Fibroblast of lung (primary cell): Measurements from ENCODE around the gene CFAP65. TPM values are rescaled to one million over a fixed set of nuclear protein-coding genes. Genes with fewer than 3 reads are reported as not detected.

Experiments
- DNase-seq, 2 donors: peaks; one replicate each; pipeline versions ENCODE4 v3.0.0 to v3.0.0-alpha.2; 2010; ENCODE audit warnings: low read depth in 2 of 2
- H2AFZ ChIP-seq: 2 replicates; pipeline ENCODE4 v1.5.1; 2012; ENCODE audit warnings: low read length, control low read depth, inconsistent platforms
- H3K27ac ChIP-seq: 2 replicates; pipeline ENCODE4 v1.5.1; 2011; ENCODE audit warnings: low read length, control low read depth; ENCODE audit not compliant: insufficient read depth
- H3K27me3 ChIP-seq: 2 replicates; pipeline ENCODE4 v1.5.1; 2011; ENCODE audit warnings: mild to moderate bottlenecking, low read length; ENCODE audit not compliant: control insufficient read depth, insufficient read depth
- H3K36me3 ChIP-seq: 2 replicates; pipeline ENCODE4 v1.5.1; 2011; ENCODE audit warnings: low read length; ENCODE audit not compliant: control insufficient read depth, insufficient read depth
- H3K4me1 ChIP-seq: 2 replicates; pipeline ENCODE4 v1.5.1; 2011; ENCODE audit warnings: low read length; ENCODE audit not compliant: control insufficient read depth, insufficient read depth; ENCODE audit errors: extremely low read depth
- H3K4me2 ChIP-seq: 2 replicates; pipeline ENCODE4 v1.5.1; 2011; ENCODE audit warnings: low read length, control low read depth; ENCODE audit not compliant: insufficient read depth; ENCODE audit errors: extremely low read depth
- H3K4me3 ChIP-seq, 4 experiments: fragments of 200-600 bp in 1 of 4; sonication (generic) in 1 of 4; replicated peaks in 1 of 4; 2 replicates each; pipeline ENCODE4 v1.5.1; 2011 to 2016; ENCODE audit warnings: low read length in 4 of 4, low read depth in 3 of 4, mild to moderate bottlenecking in 3 of 4, control low read depth in 2 of 4, inconsistent platforms in 1 of 4, mixed read lengths in 1 of 4; ENCODE audit not compliant: insufficient read depth in 1 of 4; ENCODE audit errors: control extremely low read depth in 1 of 4
- H3K79me2 ChIP-seq: 2 replicates; pipeline ENCODE4 v1.5.1; 2012; ENCODE audit warnings: mild to moderate bottlenecking, low read length, inconsistent platforms; ENCODE audit not compliant: control insufficient read depth, insufficient read depth
- H3K9ac ChIP-seq: 2 replicates; pipeline ENCODE4 v1.5.1; 2011; ENCODE audit warnings: mild to moderate bottlenecking, low read length, control low read depth; ENCODE audit not compliant: insufficient read depth
- H3K9me3 ChIP-seq: 2 replicates; pipeline ENCODE4 v1.5.1; 2012; ENCODE audit warnings: low read depth, low read length; ENCODE audit not compliant: control insufficient read depth, insufficient read depth
- H4K20me1 ChIP-seq: 2 replicates; pipeline ENCODE4 v1.5.1; 2011; ENCODE audit warnings: low read length; ENCODE audit not compliant: control insufficient read depth, insufficient read depth; ENCODE audit errors: extremely low read depth
- EZH2 ChIP-seq: IDR thresholded peaks from 2 replicates; pipeline ENCODE4 v1.5.1; 2012; ENCODE audit warnings: low read length, control low read depth, mild to moderate bottlenecking; ENCODE audit errors: missing control alignments
- polyA plus RNA-seq, 2 donors: library from polyadenylated mRNA; depleted of rRNA in 1 of 2; stranded (reverse) in 1 of 2; unstranded in 1 of 2; fragments of >200 nt; gene quantifications; 2 replicates each; pipeline ENCODE4 v1.2.1, GENCODE V29; 2011 to 2012; ENCODE audit warnings: missing spikeins in 1 of 2
- total RNA-seq: library from RNA; depleted of rRNA; stranded (reverse); fragments of >200 nt; gene quantifications from 2 replicates; pipeline ENCODE4 v1.2.1, GENCODE V29; 2014
- TF ChIP-seq, protein P1 (sequence below), 2 donors: IDR thresholded peaks in 1 of 2; conservative IDR thresholded peaks in 1 of 2; 1 replicate in 1 of 2; 2 replicates in 1 of 2; pipeline ENCODE4 v1.5.1; 2011 to 2012; ENCODE audit warnings: low read length in 2 of 2, control low read depth in 1 of 2, inconsistent platforms in 1 of 2, low read depth in 1 of 2, mild to moderate bottlenecking in 1 of 2

CFAP65 gene
- total and polyA plus RNA-seq, 2 donors (not counting 1 experiment from before 2014, with no cell fraction given): not detected

DNA sequence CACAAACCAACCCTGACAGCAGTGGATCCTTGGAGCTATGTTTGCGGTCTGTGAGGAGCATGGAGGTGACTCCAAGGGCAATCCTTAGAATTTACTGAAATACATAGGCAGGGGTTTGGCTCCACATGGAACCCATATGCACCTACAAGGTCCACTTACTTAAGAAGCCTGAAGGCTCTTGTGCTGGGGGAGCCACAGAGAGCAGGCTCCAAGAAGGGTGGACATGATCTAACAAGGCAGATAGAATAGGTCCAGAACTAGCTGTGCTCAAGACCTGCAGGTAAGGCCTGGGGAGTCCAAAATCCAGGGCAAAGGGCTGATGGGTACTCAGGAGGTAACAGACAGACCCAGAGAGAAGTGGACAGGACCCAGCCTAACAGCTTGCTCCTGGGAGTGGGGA lies 83.0 kb downstream of the CFAP65 start:
- Histone ChIP-seq H4K20me1 (no peaks in the 10 kb centered on the region), H3K9me3 (no peaks in the 10 kb centered on the region), H3K36me3 (no peaks in the 10 kb centered on the region), H3K4me3 (no peak overlapping the region), H3K4me1 (no peaks in the 10 kb centered on the region), H3K27me3 (peaks cover 54% of the 10 kb centered on the region), H3K9ac (no peak overlapping the region), H3K4me2 (no peak overlapping the region), H2AFZ (no peak overlapping the region), H3K27ac (no peak overlapping the region), H3K79me2 (no peaks in the 10 kb centered on the region)
- DNase-seq: no peak
- no peak for TF ChIP-seq EZH2

DNA sequence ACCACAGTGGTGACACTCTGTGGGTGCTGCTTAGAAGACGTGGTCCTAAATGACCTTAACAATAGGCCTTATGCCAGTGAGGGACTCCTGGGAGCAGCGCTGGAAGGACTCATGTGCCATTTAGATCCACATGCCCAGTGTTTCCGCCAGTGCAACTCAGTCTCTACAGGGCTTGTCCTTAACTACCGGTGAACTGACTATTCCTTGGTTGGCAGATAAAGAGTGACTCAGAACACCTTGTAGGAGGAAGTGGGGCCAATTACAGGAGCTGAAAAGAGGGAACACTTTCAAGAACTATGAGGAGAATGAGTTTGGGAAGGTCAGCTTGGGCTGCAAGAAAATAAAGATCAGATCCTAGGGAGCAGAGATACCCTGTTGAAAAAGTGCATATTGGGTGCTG lies 83.6 kb downstream of the CFAP65 start:
- TF ChIP-seq EZH2: no peak
- TF ChIP-seq, protein P1, sequence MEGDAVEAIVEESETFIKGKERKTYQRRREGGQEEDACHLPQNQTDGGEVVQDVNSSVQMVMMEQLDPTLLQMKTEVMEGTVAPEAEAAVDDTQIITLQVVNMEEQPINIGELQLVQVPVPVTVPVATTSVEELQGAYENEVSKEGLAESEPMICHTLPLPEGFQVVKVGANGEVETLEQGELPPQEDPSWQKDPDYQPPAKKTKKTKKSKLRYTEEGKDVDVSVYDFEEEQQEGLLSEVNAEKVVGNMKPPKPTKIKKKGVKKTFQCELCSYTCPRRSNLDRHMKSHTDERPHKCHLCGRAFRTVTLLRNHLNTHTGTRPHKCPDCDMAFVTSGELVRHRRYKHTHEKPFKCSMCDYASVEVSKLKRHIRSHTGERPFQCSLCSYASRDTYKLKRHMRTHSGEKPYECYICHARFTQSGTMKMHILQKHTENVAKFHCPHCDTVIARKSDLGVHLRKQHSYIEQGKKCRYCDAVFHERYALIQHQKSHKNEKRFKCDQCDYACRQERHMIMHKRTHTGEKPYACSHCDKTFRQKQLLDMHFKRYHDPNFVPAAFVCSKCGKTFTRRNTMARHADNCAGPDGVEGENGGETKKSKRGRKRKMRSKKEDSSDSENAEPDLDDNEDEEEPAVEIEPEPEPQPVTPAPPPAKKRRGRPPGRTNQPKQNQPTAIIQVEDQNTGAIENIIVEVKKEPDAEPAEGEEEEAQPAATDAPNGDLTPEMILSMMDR (conservative IDR thresholded peaks at IDR 0.05 in 1 of 2, IDR thresholded peaks at IDR 0.05 in 1 of 2; ENCODE audit: low read depth in 1 of 2, low read length in 2 of 2): no peak

DNA sequence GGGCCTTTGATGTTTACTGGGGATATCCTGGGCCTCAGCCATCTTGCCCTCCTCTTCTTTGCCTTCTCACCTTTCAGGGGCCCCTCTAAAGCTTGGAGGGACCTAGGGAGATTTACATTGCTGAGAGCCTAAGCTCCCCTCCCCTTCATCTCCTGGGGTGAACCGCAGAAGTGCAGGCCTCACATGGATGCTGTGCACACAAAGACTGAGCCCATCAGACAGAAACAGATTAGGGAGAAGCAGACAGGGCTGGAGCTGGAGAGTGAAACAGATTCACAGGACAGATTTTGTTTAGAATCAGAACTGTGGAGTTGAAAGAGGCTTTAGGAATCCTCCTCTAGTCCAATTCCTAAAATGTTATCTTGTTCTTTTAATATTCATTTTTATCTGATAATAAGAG lies 85.3 kb downstream of the CFAP65 start:
- no peak for TF ChIP-seq EZH2
- TF ChIP-seq, protein P1 (conservative IDR thresholded peaks at IDR 0.05 in 1 of 2, IDR thresholded peaks at IDR 0.05 in 1 of 2; ENCODE audit: low read depth in 1 of 2, low read length in 2 of 2): no peak
- peaks cover 49% of the 10 kb centered on the region for H3K27me3 ChIP-seq

More for the DNA sequence above, 83.6 kb downstream of the CFAP65 start:
- Histone ChIP-seq H4K20me1 (no peaks in the 10 kb centered on the region), H3K9ac (no peak overlapping the region), H2AFZ (no peak overlapping the region), H3K4me1 (no peaks in the 10 kb centered on the region), H3K4me3 (no peak overlapping the region), H3K27me3 (peaks cover 53% of the 10 kb centered on the region), H3K36me3 (no peaks in the 10 kb centered on the region), H3K27ac (no peak overlapping the region), H3K79me2 (no peaks in the 10 kb centered on the region), H3K9me3 (no peaks in the 10 kb centered on the region), H3K4me2 (no peak overlapping the region)
- no peak for DNase-seq

More for the DNA sequence above, 85.3 kb downstream of the CFAP65 start:
- Histone ChIP-seq H3K27ac (no peak overlapping the region), H3K9ac (no peak overlapping the region), H3K9me3 (no peaks in the 10 kb centered on the region), H3K4me2 (no peak overlapping the region), H3K4me3 (no peak overlapping the region), H3K4me1 (no peaks in the 10 kb centered on the region), H3K36me3 (no peaks in the 10 kb centered on the region), H4K20me1 (no peaks in the 10 kb centered on the region), H3K79me2 (no peaks in the 10 kb centered on the region), H2AFZ (no peak overlapping the region)
- no peak for DNase-seq
